ENCODE results near the gene CCR8. TPM values are rescaled to one million over a fixed set of nuclear protein-coding genes. Genes with fewer than 3 reads are reported as not detected.

Gene CCR8, protein sequence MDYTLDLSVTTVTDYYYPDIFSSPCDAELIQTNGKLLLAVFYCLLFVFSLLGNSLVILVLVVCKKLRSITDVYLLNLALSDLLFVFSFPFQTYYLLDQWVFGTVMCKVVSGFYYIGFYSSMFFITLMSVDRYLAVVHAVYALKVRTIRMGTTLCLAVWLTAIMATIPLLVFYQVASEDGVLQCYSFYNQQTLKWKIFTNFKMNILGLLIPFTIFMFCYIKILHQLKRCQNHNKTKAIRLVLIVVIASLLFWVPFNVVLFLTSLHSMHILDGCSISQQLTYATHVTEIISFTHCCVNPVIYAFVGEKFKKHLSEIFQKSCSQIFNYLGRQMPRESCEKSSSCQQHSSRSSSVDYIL
- not detected in 2 replicates for total RNA-seq

DNA sequence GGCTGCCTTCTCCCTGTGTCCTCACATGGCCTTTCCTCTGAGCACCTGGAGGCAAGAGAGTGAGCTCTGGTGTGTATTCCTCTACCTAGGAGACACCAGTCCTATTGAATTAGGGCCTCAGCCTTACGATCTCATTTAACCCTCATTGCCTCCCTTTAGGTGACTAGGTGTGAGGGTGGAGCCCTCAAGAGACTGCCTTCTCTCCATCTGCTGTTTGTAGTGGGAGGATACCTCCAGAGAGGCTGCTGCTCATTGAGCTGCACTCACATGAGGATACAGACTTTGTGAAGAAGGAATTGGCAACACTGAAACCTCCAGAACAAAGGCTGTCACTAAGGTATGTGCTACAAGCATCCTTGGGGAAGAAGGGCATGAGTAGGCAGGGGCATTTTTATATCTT, at the start of gene CCR8:
Gene CCR8, plus strand, starts transcription at position 217 of the 400 bp plus-strand sequence. CDS start 2,623 bp downstream, outside the sequence.
- DNase-seq (ENCODE audit: low read depth in 2 of 2): no peak

DNA sequence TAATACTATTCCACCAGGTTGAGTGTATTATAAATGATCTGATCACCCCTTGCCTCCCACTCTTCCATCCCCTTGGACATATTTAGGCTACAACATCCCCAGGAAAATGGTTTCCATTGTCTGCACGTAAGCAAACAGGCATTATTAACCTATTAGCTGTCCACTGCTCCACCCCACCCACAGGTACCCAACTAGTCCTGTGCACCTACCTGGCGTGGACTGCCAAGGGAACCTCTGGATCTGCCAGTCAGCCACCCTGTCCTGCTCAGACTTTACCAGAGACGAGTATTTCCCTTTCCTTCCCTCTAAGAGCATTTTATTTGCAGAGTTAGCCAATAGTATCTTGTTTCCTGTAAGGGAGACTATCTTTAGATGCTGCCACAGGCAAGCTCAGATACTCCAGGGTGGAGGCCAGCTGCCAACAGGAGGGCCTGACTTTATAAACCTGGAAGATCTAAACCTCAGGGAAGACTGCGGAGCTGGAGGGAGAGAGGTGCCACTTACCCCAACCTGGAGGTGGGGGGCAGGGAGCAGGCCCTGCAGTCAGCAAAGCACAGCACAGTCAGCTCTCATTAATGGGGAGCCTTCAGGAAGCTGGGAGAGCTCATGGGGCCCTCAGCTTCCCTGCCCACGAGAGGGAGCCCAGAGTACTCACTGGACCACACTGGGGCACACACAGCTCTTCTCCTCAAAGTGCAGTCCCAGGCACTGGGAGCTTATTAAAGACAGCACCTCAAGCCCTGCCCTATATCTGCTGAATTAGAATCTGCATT, 49.6 kb upstream of the CCR8 start, which contains the start of gene CX3CR1:
Gene CX3CR1, minus strand, starts transcription at position 292 of the 773 bp plus-strand sequence. CDS start 13,527 bp downstream, outside the sequence.
- no peak for DNase-seq (ENCODE audit: low read depth in 2 of 2)

DNA sequence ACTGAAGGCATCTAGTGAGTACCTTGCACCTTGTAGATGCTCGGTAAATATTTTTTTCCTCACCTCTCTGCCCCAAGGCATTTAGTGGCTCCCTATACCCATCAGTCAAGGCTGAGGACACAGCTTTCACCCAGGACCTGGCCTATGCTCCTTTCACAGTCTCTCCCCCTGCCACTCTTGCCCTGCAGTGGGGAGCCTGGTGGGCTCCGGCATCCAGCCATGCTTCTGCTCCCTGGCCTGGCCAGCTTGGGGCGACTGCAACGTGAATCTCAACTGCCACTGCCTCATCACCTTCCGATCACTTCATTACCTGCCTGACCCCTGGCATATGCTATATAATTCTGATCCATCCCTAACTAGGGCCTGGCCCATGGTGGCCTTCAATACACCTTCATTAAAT, 48.9 kb upstream of the CCR8 start:
- DNase-seq (ENCODE audit: low read depth in 2 of 2): no peak

DNA sequence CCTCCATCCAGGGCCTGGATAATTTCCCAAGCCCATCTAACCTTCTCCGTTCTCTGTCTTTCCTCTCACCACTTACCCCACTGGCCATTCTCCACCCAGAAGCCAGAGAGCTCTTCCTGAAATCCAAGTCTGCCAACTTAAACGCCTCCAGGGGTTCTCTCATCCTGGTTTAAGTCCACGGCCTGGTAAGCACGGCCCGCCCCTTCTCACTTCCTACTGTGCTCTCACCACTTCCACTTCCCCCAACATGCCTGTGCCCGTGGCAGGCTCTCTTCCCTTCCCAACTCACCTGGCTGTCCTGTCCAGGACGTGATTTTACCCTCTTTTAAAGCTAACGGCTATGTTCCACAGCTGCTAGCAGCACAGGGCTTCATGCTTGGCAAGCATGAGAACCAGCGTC, 48.0 kb upstream of the CCR8 start:
- DNase-seq (ENCODE audit: low read depth in 2 of 2): no peak

DNA sequence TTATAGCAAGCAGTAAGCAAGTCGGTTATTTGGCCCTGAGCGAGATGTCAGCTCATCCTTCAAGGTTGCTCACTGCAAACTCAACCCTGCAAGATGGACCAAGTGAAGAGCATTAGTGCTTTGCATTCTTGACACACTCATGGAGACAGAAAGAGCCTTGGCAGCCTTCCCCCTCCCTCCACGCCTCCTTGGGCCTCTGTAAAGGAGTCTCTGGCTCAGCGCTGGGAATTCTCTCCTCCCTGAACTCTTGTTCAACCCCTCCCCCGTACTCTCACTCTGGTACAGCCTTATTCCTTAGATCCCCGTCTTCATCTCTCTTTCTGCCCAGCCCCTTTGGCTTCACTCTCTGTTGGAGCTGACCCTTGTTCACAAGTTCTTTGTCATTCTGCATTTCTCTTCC, 47.5 kb upstream of the CCR8 start:
- DNase-seq (ENCODE audit: low read depth in 2 of 2): no peak

DNA sequence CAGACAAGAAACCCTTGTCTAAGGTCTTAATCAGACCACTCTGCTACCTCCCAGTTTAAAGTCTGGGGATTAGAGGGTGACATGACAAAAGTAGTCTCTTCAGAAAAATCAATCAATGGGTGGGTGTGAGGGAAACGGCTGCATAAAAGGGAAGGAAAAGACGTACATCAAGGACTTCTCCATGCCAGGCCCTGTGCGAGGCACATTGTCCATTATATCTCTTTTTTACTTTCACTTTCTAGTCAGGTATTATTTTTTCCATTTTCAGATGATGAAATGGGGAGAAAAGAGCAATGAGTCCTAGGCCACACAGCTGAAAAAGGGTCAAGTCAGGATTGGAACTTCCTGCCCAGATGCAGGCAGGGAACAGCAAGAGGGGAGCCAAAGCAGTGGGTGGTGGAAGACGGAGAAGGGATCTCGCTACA, 45.0 kb upstream of the CCR8 start:
- peak; percentile 12 to 15 for DNase-seq (ENCODE audit: low read depth in 2 of 2)

DNA sequence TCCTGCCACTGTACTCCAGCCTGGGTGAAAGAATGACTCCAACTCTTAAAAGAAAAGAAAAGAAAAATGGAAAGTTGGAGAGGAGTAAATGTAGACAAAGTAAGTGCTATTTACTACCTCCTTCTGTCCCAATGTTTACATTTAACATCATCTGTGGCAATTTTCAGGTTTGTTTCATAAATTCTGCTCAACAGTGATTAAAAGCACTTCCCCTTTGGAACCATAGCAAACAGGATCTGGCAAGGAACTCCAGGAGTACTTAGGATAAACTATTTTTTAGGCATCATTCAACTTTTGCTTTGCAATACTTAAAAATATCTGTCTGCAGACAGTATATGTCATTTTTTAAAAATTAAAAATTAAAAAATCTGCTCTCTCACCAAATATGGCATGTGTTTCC, 44.2 kb upstream of the CCR8 start:
- no peak for DNase-seq (ENCODE audit: low read depth in 2 of 2)

DNA sequence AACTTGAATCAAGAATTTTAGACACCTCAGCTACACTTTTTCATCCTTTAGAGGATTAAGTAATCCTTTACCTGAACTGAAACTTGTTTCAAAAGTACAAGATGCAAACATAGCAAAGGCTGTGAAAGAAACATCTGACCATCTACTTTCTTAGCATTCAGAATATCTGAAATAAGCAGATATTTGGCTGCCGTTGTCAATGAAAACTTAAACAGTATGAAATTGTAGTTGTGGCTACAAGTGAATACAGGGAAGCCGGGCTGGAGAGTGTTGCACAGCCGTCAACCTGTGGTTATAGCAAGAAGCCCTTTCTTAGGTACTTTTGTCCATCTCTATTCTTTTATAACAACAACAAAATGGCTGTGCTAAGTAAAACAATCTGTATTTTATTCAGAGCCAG, 42.7 kb upstream of the CCR8 start:
- DNase-seq (ENCODE audit: low read depth in 2 of 2): no peak

DNA sequence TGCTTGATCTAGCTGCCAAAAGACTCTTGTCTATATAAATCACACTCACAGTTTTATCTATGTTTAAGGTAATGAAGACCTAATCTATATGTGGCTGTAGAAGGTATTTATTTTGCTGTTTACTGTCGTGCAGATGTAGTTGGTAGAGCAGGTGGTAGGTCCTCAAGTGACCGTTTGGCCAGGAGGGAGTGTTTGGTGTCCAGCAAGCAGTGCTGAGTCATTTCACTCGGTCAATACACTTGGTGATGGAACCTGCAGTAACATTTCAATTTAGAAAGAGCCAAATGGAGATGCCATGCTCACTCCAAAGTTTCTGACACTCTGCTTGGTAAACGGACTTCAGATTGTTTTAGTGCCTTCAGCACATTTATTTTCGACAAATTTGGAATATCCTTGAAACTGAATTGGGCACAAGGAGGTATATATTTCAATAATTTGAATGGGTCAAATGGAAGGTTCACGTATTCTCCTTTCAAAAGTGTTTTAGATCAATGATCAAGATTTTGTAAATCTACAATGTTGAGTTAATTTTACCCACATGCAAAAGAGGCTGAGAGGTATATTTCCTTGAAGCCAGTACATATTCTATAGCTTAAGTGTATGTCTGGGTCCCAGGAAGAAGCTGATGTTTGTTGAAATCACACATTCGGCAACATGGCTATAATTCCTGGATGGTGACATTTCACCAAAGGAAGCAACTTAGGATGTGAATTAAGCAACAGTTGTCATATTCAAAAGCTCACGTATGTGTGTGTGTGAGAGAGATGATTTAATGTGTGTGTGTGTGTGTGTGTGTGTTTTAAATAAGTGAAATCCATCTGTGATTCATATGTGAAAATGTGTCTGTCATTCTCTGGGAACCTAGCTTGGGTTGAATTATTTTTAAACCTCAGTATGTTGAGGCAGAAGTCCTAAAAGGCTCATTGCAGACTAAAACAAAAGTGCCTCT, 42.0 kb upstream of the CCR8 start:
- DNase-seq (ENCODE audit: low read depth in 2 of 2): no peak

DNA sequence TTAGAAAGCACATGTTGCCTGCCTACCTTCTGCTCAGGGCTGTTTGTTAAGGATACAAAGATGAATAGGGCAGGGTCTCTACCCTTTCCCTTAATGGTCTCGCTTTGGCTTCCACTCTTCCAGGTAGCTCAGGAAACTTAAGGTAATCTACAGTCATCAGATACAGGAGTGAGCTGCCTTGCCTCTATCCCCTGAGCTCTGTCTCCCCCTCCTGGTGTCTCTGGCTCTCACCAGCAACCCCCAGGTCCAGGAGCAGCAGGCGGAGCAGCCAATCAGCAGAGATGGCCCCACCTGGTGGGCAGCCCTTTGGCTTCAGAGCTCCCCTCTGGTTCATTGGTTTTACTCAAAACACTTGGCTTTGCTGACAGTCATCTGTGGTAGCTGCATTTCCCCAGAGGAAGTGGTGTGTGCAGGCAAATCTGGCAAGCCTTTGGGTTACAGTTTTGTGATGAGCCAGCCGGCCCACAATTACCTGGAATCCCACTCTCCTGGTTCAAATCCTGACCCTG, 41.2 kb upstream of the CCR8 start:
- peak; percentile 74 to 86 for DNase-seq (ENCODE audit: low read depth in 2 of 2)

DNA sequence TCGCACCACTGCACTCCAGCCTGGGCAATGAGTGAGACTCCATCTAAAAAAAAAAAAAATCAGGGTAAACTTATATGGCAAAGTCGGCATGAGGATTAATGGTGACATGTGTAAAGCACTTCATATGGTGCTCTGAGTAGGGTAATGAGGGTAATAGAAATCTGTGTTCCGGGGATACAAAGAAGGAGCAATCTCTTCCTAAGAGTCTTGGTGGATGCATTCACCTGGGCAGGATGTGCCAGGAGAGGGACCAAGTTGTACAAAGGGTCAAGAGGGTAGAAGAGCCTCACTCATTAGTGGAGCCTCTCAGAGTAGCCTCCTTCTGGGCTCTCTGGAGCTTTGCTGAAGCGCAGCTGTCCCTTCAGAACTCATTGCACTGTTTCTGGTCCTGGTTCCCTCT, 40.4 kb upstream of the CCR8 start:
- no peak for DNase-seq (ENCODE audit: low read depth in 2 of 2)

DNA sequence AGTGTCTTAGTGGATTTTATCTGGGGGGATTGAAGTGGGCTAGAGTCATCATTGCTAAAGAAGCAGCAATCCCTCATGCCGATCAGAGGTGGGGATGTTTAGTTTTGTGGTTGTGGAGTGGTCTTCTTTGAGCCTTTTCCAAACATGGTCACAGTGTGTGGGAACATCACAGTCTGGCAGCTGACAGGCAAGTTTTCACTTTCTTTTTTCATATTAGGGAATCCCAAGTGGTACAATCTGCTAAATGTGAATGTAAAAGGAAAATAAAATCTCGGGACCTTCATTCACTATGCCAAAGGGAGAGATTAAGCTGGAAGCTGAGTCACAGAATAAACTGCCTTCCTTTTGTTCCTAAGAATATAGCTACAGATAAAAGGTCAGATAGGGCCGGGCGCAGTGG, 39.3 kb upstream of the CCR8 start:
- peak in 1 of 2 donors; percentile 63 for DNase-seq (ENCODE audit: low read depth in 2 of 2)

DNA sequence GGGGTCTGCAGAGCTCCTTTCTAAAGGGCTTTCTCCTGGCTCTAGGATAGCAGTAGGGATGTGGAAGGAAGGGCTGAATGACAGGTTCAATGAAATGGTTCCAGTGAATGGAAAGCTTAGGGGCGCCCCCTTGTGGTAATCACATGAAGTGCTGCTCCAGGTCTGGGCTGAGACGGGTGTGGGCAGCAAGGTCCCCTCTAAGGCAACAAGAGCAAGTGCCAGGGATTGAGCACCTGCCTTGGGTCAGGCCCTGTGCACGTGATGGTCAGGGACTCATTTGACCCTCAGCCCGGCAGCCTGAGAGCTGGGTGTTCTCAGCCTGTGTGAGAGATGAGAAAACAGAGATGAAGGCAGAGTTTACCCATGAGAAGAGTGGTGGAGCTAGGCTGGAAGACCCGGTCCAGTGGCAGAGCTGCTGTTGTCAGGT, 37.6 kb upstream of the CCR8 start:
- DNase-seq (ENCODE audit: low read depth in 2 of 2): peak; percentile 14 to 53

DNA sequence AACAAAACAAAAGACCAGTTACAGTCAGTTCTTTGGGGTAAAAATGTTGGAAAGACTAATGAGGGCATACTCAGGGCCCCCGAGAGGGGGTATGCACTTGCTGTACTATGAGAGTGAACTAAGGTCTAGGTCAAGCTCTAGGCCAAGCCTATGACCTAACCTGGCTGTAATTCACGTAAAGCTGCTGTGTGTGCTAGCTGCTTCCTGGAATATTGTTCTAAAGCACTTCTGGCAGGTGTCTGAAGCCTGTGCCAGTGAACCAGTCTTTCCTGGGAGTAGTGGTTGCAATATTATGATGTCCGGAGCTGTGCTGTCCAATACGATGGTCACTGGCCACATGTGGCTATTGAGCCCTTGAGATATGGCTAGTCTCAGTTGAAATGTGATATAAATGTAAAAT, 36.5 kb upstream of the CCR8 start:
- no peak for DNase-seq (ENCODE audit: low read depth in 2 of 2)

DNA sequence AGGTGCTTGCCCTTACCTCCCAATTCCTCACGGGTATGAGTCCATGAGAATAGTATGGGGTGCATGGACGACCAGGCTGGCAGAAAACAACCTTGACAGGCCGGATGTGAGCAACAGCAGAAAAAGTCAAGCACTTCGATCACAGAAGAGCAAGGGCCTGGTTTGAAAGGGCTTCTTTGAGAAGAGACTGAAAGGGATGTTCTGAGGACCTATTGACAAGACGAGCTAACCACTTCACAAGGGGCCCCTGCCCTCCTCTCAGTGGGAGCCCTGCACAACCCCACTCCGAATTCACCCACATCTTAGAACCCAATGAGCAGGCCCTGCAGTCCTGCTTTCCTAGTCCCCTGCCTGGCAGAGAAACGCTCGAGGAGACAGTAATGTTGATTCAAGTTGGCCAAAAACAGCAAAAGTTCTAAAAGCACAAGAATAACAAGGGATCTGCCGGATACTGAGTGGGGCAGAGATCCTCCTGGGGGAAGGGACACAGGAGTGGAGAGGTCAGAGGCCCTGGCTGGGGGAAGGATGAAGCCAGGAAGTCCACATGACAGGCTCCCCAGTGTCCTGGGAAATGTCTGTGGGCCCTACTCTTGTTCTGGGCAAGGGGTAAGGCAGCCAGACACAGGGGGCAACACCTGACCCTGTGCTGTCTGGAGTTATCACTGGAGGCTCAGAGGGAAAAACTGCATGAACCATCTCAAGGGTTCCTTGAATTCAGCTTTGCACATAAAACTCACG, 34.9 kb upstream of the CCR8 start:
- DNase-seq (ENCODE audit: low read depth in 2 of 2): no peak

DNA sequence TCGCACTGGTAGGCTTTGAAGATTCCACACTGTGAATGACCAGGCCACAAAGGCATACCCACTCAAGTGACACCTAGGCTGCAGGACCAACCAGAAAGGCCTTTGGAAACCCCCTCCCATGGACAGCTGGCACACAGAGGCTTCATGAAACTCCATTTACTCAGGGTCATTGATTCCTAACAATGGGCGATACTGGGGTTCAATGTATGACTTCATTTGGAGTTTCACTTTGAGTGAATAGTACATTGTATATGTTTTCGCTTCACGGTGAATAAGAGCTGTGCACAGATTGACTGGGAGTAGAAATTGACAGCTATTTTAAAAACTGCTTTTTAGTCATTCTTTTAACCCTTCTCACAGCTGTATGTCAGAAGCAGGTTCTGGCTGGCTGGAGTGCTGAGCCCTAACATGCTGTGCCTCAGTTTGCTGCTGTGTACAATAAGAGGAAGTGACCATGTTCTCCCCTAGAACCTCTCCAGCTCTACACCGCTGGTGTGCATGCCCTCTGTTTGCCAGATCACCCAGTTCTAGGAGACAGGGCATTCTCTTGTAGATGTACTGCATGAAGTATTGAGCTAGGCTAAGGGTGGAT, 34.2 kb upstream of the CCR8 start:
- no peak for DNase-seq (ENCODE audit: low read depth in 2 of 2)

DNA sequence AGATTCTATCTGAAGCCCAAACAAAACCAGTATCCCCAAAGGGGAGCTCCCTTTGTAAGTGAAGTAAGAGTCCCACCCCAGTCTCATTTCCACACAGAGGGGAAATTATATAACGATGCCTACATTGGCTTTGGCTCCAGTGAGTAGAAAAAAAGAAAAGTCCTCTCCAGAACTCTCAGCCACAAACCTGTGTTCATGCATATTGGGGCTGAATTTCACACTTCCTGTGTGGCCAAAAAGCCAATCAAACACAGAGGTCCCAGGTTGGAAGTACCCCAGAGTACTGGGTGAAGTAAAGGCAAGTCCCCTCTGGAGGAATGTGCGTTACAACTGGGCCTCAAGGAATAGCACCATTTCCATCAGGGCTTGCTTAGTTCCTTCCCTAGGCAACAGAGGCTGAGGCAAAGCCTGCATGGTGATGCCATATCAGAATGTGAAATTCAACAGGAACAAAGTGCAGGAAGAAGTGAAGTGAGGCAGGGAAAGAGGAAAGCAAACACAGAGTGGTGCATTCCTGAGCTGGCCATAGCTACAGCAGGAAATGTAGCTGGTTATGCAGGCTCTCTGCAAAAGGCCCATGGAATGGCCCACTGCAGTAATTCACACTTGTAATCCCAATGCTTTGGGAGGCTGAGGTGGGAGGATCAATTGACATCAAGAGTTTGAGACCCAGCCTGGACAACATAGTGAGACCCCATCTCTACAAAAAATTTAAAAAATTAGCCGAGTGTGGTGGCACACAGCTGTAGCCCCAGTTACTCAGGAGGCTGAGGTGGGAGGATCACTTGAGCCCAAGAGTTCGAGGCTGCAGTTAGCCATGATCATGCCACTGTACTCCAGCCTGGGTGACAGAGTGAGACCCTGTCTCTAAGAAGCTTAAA, 33.1 kb upstream of the CCR8 start:
- DNase-seq (ENCODE audit: low read depth in 2 of 2): no peak

DNA sequence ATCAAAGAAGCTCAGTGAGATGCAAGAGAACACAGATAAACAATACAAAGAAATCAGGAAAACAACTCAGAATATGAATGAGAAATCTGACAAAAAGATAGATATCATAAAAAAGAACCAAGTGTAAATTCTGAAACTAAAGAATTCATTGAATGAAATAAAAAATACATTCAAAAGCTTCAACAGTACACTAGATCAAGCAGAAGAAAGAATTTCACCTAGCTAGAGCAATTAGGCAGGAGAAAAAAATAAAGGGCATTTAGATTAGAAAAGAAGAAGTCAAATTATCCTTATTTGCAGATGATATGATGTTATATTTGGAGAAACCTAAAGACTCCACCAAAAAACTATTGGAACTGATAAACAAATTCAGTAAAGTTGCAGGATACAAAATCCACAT, 30.2 kb upstream of the CCR8 start:
- no peak for DNase-seq (ENCODE audit: low read depth in 2 of 2)

DNA sequence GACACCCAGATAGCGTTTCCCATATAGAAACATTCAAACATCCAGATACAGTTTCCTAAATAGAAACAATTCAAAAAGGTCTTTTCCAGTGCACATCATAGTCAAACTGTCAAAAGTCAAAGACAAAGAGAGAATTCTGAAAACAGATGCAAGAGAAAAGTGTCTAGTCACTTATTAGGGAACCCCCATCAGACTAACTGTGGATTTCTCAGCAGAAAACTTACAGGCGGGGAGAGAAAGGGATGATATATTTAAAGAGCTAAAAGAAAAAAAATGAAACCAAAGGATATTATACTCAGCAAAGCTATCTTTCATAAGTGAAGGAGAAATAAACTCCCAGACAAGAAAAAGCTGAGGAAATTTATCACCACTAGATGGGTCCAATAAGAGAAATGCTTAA, 27.3 kb upstream of the CCR8 start:
- no peak for DNase-seq (ENCODE audit: low read depth in 2 of 2)
